ENCODE results near the gene AHSG. TPM values are rescaled to one million over a fixed set of nuclear protein-coding genes. Genes with fewer than 3 reads are reported as not detected.

AHSG gene
- polyA plus RNA-seq, 1 donor, result 1.8 TPM

GRCh38 chr3:186605078-186605477 lies 7.8 kb upstream of the AHSG start:
- Histone ChIP-seq H3K27ac (ENCODE audit: low read length) (no peak overlapping the region), H3K9me3 (ENCODE audit: control insufficient read depth, low read depth, low read length) (no peaks in the 10 kb centered on the region), H3K27me3 (ENCODE audit: control insufficient read depth, insufficient read depth, low read length) (no peaks in the 10 kb centered on the region), H3K4me3 (ENCODE audit: low read length) (no peak overlapping the region), H3K36me3 (ENCODE audit: control insufficient read depth, insufficient read depth, low read length) (no peaks in the 10 kb centered on the region), H3K4me1 (ENCODE audit: control insufficient read depth, insufficient read depth, low read length) (peaks cover 23% of the 10 kb centered on the region)
- DNase-seq, result no peak

GRCh38 chr3:186605561-186606545 lies 7.0 kb upstream of the AHSG start:
- H3K9me3 ChIP-seq (ENCODE audit: control insufficient read depth, low read depth, low read length), result no peaks in the 10 kb centered on the region
- peak overlapping the region; percentile 42 for H3K27ac ChIP-seq (ENCODE audit: low read length)
- no peaks in the 10 kb centered on the region for H3K36me3 ChIP-seq (ENCODE audit: control insufficient read depth, insufficient read depth, low read length)
- H3K27me3 ChIP-seq (ENCODE audit: control insufficient read depth, insufficient read depth, low read length), result no peaks in the 10 kb centered on the region
- no peak overlapping the region for H3K4me3 ChIP-seq (ENCODE audit: low read length)
- no CpG with 5 or more reads among the region's 5 CpGs for WGBS (ENCODE audit: insufficient coverage, low lambda C conversion rate)
- peaks cover 17% of the 10 kb centered on the region for H3K4me1 ChIP-seq (ENCODE audit: control insufficient read depth, insufficient read depth, low read length)
- DNase-seq, result peak; percentile 49 to 76

GRCh38 chr3:186608624-186609215 lies 4.1 kb upstream of the AHSG start:
- DNase-seq, result no peak
- no peaks in the 10 kb centered on the region for H3K36me3 ChIP-seq (ENCODE audit: control insufficient read depth, insufficient read depth, low read length)
- no peak overlapping the region for H3K4me3 ChIP-seq (ENCODE audit: low read length)
- H3K27me3 ChIP-seq (ENCODE audit: control insufficient read depth, insufficient read depth, low read length), result no peaks in the 10 kb centered on the region
- H3K9me3 ChIP-seq (ENCODE audit: control insufficient read depth, low read depth, low read length), result no peaks in the 10 kb centered on the region
- H3K27ac ChIP-seq (ENCODE audit: low read length), result no peak overlapping the region
- no CpG with 5 or more reads among the region's 2 CpGs for WGBS (ENCODE audit: insufficient coverage, low lambda C conversion rate)
- peaks cover 26% of the 10 kb centered on the region for H3K4me1 ChIP-seq (ENCODE audit: control insufficient read depth, insufficient read depth, low read length)

GRCh38 chr3:186609247-186609868 lies 3.5 kb upstream of the AHSG start:
- Histone ChIP-seq H3K36me3 (ENCODE audit: control insufficient read depth, insufficient read depth, low read length) (no peaks in the 10 kb centered on the region), H3K27me3 (ENCODE audit: control insufficient read depth, insufficient read depth, low read length) (no peaks in the 10 kb centered on the region), H3K27ac (ENCODE audit: low read length) (no peak overlapping the region), H3K9me3 (ENCODE audit: control insufficient read depth, low read depth, low read length) (no peaks in the 10 kb centered on the region), H3K4me1 (ENCODE audit: control insufficient read depth, insufficient read depth, low read length) (peaks cover 26% of the 10 kb centered on the region), H3K4me3 (ENCODE audit: low read length) (no peak overlapping the region)
- WGBS (ENCODE audit: insufficient coverage, low lambda C conversion rate), result no CpG with 5 or more reads among the region's 8 CpGs
- DNase-seq, result peak; percentile 45 to 53

GRCh38 chr3:186612065-186612464 lies 795 bp upstream of the AHSG start:
- no CpG with 5 or more reads among the region's 5 CpGs for WGBS (ENCODE audit: insufficient coverage, low lambda C conversion rate)
- H3K9me3 ChIP-seq (ENCODE audit: control insufficient read depth, low read depth, low read length), result no peaks in the 10 kb centered on the region
- no peaks in the 10 kb centered on the region for H3K27me3 ChIP-seq (ENCODE audit: control insufficient read depth, insufficient read depth, low read length)
- H3K4me1 ChIP-seq (ENCODE audit: control insufficient read depth, insufficient read depth, low read length), result peaks cover 16% of the 10 kb centered on the region
- no peaks in the 10 kb centered on the region for H3K36me3 ChIP-seq (ENCODE audit: control insufficient read depth, insufficient read depth, low read length)
- no peak for DNase-seq
- no peak overlapping the region for H3K4me3 ChIP-seq (ENCODE audit: low read length)
- no peak overlapping the region for H3K27ac ChIP-seq (ENCODE audit: low read length)

- no CpG with 5 or more reads among the region's 4 CpGs for WGBS (ENCODE audit: insufficient coverage, low lambda C conversion rate)
- H3K9me3 ChIP-seq (ENCODE audit: control insufficient read depth, low read depth, low read length), result no peaks in the 10 kb centered on the region
- peaks cover 14% of the 10 kb centered on the region for H3K4me1 ChIP-seq (ENCODE audit: control insufficient read depth, insufficient read depth, low read length)
- H3K4me3 ChIP-seq (ENCODE audit: low read length), result no peak overlapping the region
- no peak for DNase-seq
- H3K27me3 ChIP-seq (ENCODE audit: control insufficient read depth, insufficient read depth, low read length), result peaks cover 6% of the 10 kb centered on the region
- H3K36me3 ChIP-seq (ENCODE audit: control insufficient read depth, insufficient read depth, low read length), result no peaks in the 10 kb centered on the region
- H3K27ac ChIP-seq (ENCODE audit: low read length), result no peak overlapping the region
Measured at GRCh38 chr3:186613637-186614265, 891 bp downstream of the AHSG start.

GRCh38 chr3:186614266-186614596 lies 1.4 kb downstream of the AHSG start:
- no peak overlapping the region for H3K27ac ChIP-seq (ENCODE audit: low read length)
- H3K27me3 ChIP-seq (ENCODE audit: control insufficient read depth, insufficient read depth, low read length), result peaks cover 6% of the 10 kb centered on the region
- H3K9me3 ChIP-seq (ENCODE audit: control insufficient read depth, low read depth, low read length), result no peaks in the 10 kb centered on the region
- WGBS (ENCODE audit: insufficient coverage, low lambda C conversion rate), result 100% methylated on average over 1 of the region's 6 CpGs
- peaks cover 14% of the 10 kb centered on the region for H3K4me1 ChIP-seq (ENCODE audit: control insufficient read depth, insufficient read depth, low read length)
- no peak for DNase-seq
- H3K36me3 ChIP-seq (ENCODE audit: control insufficient read depth, insufficient read depth, low read length), result no peaks in the 10 kb centered on the region
- no peak overlapping the region for H3K4me3 ChIP-seq (ENCODE audit: low read length)

- H3K4me3 ChIP-seq (ENCODE audit: low read length), result no peak overlapping the region
- WGBS (ENCODE audit: insufficient coverage, low lambda C conversion rate), result 0% methylated on average over 4 of the region's 16 CpGs
- H3K27ac ChIP-seq (ENCODE audit: low read length), result no peak overlapping the region
- no peaks in the 10 kb centered on the region for H3K9me3 ChIP-seq (ENCODE audit: control insufficient read depth, low read depth, low read length)
- no peaks in the 10 kb centered on the region for H3K36me3 ChIP-seq (ENCODE audit: control insufficient read depth, insufficient read depth, low read length)
- peaks cover 6% of the 10 kb centered on the region for H3K27me3 ChIP-seq (ENCODE audit: control insufficient read depth, insufficient read depth, low read length)
- peak; percentile 74 to 79 for DNase-seq
- peaks cover 14% of the 10 kb centered on the region for H3K4me1 ChIP-seq (ENCODE audit: control insufficient read depth, insufficient read depth, low read length)
Measured at GRCh38 chr3:186614597-186615483, 2.0 kb downstream of the AHSG start.

- H3K27me3 ChIP-seq (ENCODE audit: control insufficient read depth, insufficient read depth, low read length), result peaks cover 6% of the 10 kb centered on the region
- WGBS (ENCODE audit: insufficient coverage, low lambda C conversion rate), result no CpG with 5 or more reads among the region's 8 CpGs
- no peak for DNase-seq
- no peaks in the 10 kb centered on the region for H3K36me3 ChIP-seq (ENCODE audit: control insufficient read depth, insufficient read depth, low read length)
- no peak overlapping the region for H3K4me3 ChIP-seq (ENCODE audit: low read length)
- H3K4me1 ChIP-seq (ENCODE audit: control insufficient read depth, insufficient read depth, low read length), result peaks cover 14% of the 10 kb centered on the region
- H3K27ac ChIP-seq (ENCODE audit: low read length), result no peak overlapping the region
- no peaks in the 10 kb centered on the region for H3K9me3 ChIP-seq (ENCODE audit: control insufficient read depth, low read depth, low read length)
Measured at GRCh38 chr3:186616299-186616617, 3.4 kb downstream of the AHSG start.

All from large intestine (tissue), 3 donors.